ENCODE measurements around the gene RPS6KA6.

DNA sequence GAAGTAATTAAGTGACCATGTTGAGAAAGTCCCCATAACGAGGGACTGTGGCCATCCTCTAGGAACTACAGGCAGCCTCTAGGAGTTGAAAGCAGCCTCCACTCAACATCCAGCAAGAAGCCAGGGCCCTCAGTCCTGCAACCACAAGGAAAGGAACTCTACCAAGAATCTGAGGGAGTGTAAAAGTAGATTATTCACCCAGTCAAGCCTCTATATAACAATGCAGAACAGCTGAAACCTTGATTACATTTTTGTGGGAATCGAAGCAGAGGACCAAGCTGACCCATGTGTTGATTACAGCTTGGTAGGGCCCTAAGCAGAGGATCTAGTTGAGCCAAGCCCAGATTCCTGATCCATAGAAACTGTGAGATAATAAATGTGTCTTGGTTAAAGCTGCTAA, 17.1 kb downstream of the RPS6KA6 start:
- TF ChIP-seq, protein P1, sequence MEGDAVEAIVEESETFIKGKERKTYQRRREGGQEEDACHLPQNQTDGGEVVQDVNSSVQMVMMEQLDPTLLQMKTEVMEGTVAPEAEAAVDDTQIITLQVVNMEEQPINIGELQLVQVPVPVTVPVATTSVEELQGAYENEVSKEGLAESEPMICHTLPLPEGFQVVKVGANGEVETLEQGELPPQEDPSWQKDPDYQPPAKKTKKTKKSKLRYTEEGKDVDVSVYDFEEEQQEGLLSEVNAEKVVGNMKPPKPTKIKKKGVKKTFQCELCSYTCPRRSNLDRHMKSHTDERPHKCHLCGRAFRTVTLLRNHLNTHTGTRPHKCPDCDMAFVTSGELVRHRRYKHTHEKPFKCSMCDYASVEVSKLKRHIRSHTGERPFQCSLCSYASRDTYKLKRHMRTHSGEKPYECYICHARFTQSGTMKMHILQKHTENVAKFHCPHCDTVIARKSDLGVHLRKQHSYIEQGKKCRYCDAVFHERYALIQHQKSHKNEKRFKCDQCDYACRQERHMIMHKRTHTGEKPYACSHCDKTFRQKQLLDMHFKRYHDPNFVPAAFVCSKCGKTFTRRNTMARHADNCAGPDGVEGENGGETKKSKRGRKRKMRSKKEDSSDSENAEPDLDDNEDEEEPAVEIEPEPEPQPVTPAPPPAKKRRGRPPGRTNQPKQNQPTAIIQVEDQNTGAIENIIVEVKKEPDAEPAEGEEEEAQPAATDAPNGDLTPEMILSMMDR (conservative IDR thresholded peaks at IDR 0.05 in 1 of 2, IDR thresholded peaks at IDR 0.05 in 1 of 2; ENCODE audit: extremely low read depth in 1 of 2, insufficient read depth in 1 of 2, low read depth in 1 of 2, low read length in 2 of 2), result no peak
- TF ChIP-seq EZH2 (IDR thresholded peaks at IDR 0.05; ENCODE audit: borderline replicate concordance, low read length), result no peak

Measured in mammary epithelial cell (primary cell).